K562 (cell line): Measurements from ENCODE around the gene FAM118B. TPM values are rescaled to one million over a fixed set of nuclear protein-coding genes. Genes with fewer than 3 reads are reported as not detected.

Experiments
- ATAC-seq: fragments of 200-7000 bp; cut with Tn5 transposase; 3 replicates; pipeline ENCODE4 v1.9.1; 2020; ENCODE audit warnings: moderate library complexity
- BruUV-seq: library from RNA; stranded (reverse); fragments of 400-500 nt; replicated peaks from 2 replicates; lab custom pipeline; 2021; lab: Mats Ljungman, UMichigan
- CTCF ChIA-PET: fragments of 300-600 bp; formaldehyde crosslinking; extraction: SDS; loops from one replicate; lab custom pipeline; 2021; ENCODE audit warnings: low intra/inter-chr PET ratio; lab: Yijun Ruan, JAX
- POLR2A ChIA-PET: fragments of 300-600, 350-650 bp; sonication (Branson Sonifier 250); formaldehyde crosslinking; extraction: SDS; loops from one replicate; lab custom pipeline; 2021; ENCODE audit warnings: antibody characterized with exemption, inconsistent platforms; lab: Yijun Ruan, JAX
- DNase-seq, 4 experiments: peaks; one replicate each; pipeline versions ENCODE4 v3.0.0 to v3.0.0-alpha.2; 2011 to 2018; ENCODE audit warnings: low spot score in 3 of 4, mixed read lengths in 3 of 4; ENCODE audit errors: extremely low read depth in 1 of 4
- FAIRE-seq: peaks from 2 replicates; lab custom pipeline; 2011; peaks lifted over from hg19 to GRCh38; lab: Jason Lieb, UNC
- H2AFZ ChIP-seq: 2 replicates; pipeline ENCODE4 v1.6.0; 2011; ENCODE audit warnings: low read depth, low read length, control low read depth, inconsistent platforms
- H3K27ac ChIP-seq: fragments of 200-600 bp; 3 replicates; pipeline ENCODE4 v1.8.0; 2011; ENCODE audit warnings: low read depth, mild to moderate bottlenecking, control low read depth, inconsistent platforms, low read length, moderate library complexity, mixed read lengths; ENCODE audit errors: extremely low read depth
- H3K27me3 ChIP-seq, 2 experiments: fragments of 300-600 bp in 1 of 2; 2 replicates in 1 of 2; 3 replicates in 1 of 2; pipeline versions ENCODE4 v1.6.0 to v1.8.0; 2011; ENCODE audit warnings: inconsistent platforms in 2 of 2, low read length in 2 of 2, mild to moderate bottlenecking in 1 of 2, mixed read lengths in 1 of 2, moderate library complexity in 1 of 2; ENCODE audit not compliant: control insufficient read depth in 2 of 2, insufficient read depth in 2 of 2
- H3K36me3 ChIP-seq: fragments of 300-600 bp; 3 replicates; pipeline ENCODE4 v1.8.0; 2011; ENCODE audit warnings: mild to moderate bottlenecking, low read length, inconsistent platforms; ENCODE audit not compliant: control insufficient read depth, insufficient read depth
- H3K4me1 ChIP-seq, 2 experiments: fragments of 200-600 bp in 1 of 2; replicated peaks in 1 of 2; 2 replicates in 1 of 2; 3 replicates in 1 of 2; pipeline versions ENCODE4 v1.5.1 to v1.8.0; 2011; ENCODE audit warnings: inconsistent platforms in 2 of 2, low read length in 2 of 2, mild to moderate bottlenecking in 1 of 2, mixed read lengths in 1 of 2, moderate library complexity in 1 of 2; ENCODE audit not compliant: control insufficient read depth in 2 of 2, insufficient read depth in 2 of 2
- H3K4me2 ChIP-seq: 2 replicates; pipeline ENCODE4 v1.6.1; 2011; ENCODE audit warnings: low read length, control low read depth, inconsistent platforms, mixed read lengths; ENCODE audit not compliant: insufficient read depth
- H3K4me3 ChIP-seq: fragments of 200-600 bp; sonication (generic), shearing (Covaris generic); 2 replicates; pipeline ENCODE4 v1.5.1; 2016; ENCODE audit warnings: control low read depth, inconsistent platforms
- H3K79me2 ChIP-seq: fragments of 200-600 bp; 3 replicates; pipeline ENCODE4 v1.8.0; 2011; ENCODE audit warnings: low read length, inconsistent platforms; ENCODE audit not compliant: control insufficient read depth, insufficient read depth
- H3K9ac ChIP-seq, 2 experiments: 2 replicates each; pipeline versions ENCODE4 v1.6.0 to v1.6.1; 2011; ENCODE audit warnings: low read depth in 2 of 2, low read length in 2 of 2, control low read depth in 1 of 2, inconsistent platforms in 1 of 2, mild to moderate bottlenecking in 1 of 2, mixed read lengths in 1 of 2; ENCODE audit not compliant: insufficient read depth in 1 of 2
- H3K9me1 ChIP-seq: one replicate; pipeline ENCODE4 v1.6.0; 2011; ENCODE audit warnings: inconsistent platforms, mild to moderate bottlenecking, low read length, moderate library complexity; ENCODE audit not compliant: control insufficient read depth, insufficient read depth
- H3K9me3 ChIP-seq: replicated peaks from 2 replicates; pipeline ENCODE4 v1.5.1; 2011; ENCODE audit warnings: low read depth, low read length, inconsistent platforms; ENCODE audit not compliant: control insufficient read depth, insufficient read depth
- H4K20me1 ChIP-seq: replicated peaks from 2 replicates; pipeline ENCODE4 v1.6.1; 2011; ENCODE audit warnings: low read length, inconsistent platforms, mixed read lengths; ENCODE audit not compliant: control insufficient read depth, insufficient read depth
- GABPB1 ChIP-seq: sonication (generic); formaldehyde crosslinking; IDR thresholded peaks from 2 replicates; pipeline ENCODE4 v1.8.0; 2022; ENCODE audit warnings: mild to moderate bottlenecking, missing genetic modification reagents
- LCOR ChIP-seq: sonication (generic); formaldehyde crosslinking; IDR thresholded peaks from 2 replicates; pipeline ENCODE4 v1.8.0; 2022; ENCODE audit warnings: mild to moderate bottlenecking, missing genetic modification reagents
- MLX ChIP-seq, 2 experiments: fragments of 450-650 bp in 1 of 2; sonication (generic) in 1 of 2; formaldehyde crosslinking; conservative IDR thresholded peaks; 2 replicates each; pipeline versions ENCODE4 v1.4.0 to v1.8.1; 2020 to 2022; ENCODE audit warnings: mild to moderate bottlenecking in 1 of 2, missing genetic modification reagents in 1 of 2
- MYBL2 ChIP-seq, 2 experiments: fragments of 450-650 bp in 1 of 2; sonication (generic) in 1 of 2; formaldehyde crosslinking in 1 of 2; IDR thresholded peaks; 2 replicates each; pipeline versions ENCODE4 v1.6.1 to v1.8.1; 2017 to 2022; ENCODE audit warnings: borderline replicate concordance in 1 of 2, inconsistent platforms in 1 of 2, low read depth in 1 of 2, mild to moderate bottlenecking in 1 of 2, missing genetic modification reagents in 1 of 2, moderate library complexity in 1 of 2
- NELFE ChIP-seq: IDR thresholded peaks from 2 replicates; pipeline ENCODE4 v1.6.1; 2011; ENCODE audit warnings: mild to moderate bottlenecking; ENCODE audit not compliant: insufficient read depth, insufficient read length
- PREB ChIP-seq: sonication (generic); formaldehyde crosslinking; IDR thresholded peaks from 2 replicates; pipeline ENCODE4 v1.8.1; 2023; ENCODE audit warnings: mild to moderate bottlenecking, missing genetic modification reagents
- SMARCE1 ChIP-seq: fragments of 450-650 bp; IDR thresholded peaks from 2 replicates; pipeline ENCODE4 v1.7.1; 2016; ENCODE audit warnings: mild to moderate bottlenecking
- ZNF212 ChIP-seq: fragments of 450-650 bp; formaldehyde crosslinking; IDR thresholded peaks from 2 replicates; pipeline ENCODE4 v1.4.0; 2020; ENCODE audit warnings: mild to moderate bottlenecking
- ZNF3 ChIP-seq: fragments of 250-450 bp; sonication (Bioruptor Pico); IDR thresholded peaks from 2 replicates; pipeline ENCODE4 v1.5.0; 2021; ENCODE audit warnings: mild to moderate bottlenecking, moderate library complexity
- ZNF311 ChIP-seq: fragments of 250-450 bp; sonication (Bioruptor Pico); IDR thresholded peaks from 2 replicates; pipeline ENCODE4 v1.4.0; 2020; ENCODE audit warnings: mild to moderate bottlenecking, moderate library complexity
- WGBS: fragments of 100-300 bp; shearing (Covaris generic); methylation state at CpG from one replicate; pipeline ENCODE4 v1.1.6; 2016; ENCODE audit warnings: low coverage, mixed read lengths; ENCODE audit not compliant: insufficient coverage; ENCODE audit errors: missing lambda C conversion rate; 5-methylcytosine and 5-hydroxymethylcytosine counted together
- in situ Hi-C: fragments of 300-500 bp; cut with MboI; formaldehyde crosslinking; loops from 4 replicates; pipeline ENCODE4 v1.15.0; 2018; ENCODE audit warnings: inconsistent platforms, mixed read lengths
- intact Hi-C: fragments of 100-400 bp; cut with micrococcal nuclease; formaldehyde crosslinking; loops from 2 replicates; pipeline ENCODE4 v1.14.2; 2022
- polyA plus RNA-seq, 8 experiments: library from polyadenylated mRNA; depleted of rRNA in 4 of 8; stranded (reverse) in 5 of 8; unstranded in 3 of 8; fragments of >200 nt; fragmentation: Nextera tagmentation in 2 of 8; fragmentation: Illumina TruSeq in 1 of 8; extraction: Ambion mirVana in 2 of 8; extraction: Trizol in 1 of 8; gene quantifications; 2 replicates each; pipeline versions ENCODE4 v1.2.1 to v1.2.3, GENCODE V29; 2011 to 2014; ENCODE audit warnings: inconsistent platforms in 1 of 8, missing spikeins in 1 of 8
- total RNA-seq, 7 experiments: library from RNA; depleted of rRNA in 6 of 7; stranded (reverse); fragments of >200 nt in 6 of 7; fragmentation: Illumina TruSeq in 2 of 7; extraction: Trizol in 2 of 7; gene quantifications; 2 replicates each; pipeline versions ENCODE4 v1.2.1 to v1.2.3, GENCODE V29; 2011 to 2021; ENCODE audit warnings: low replicate concordance in 1 of 7
- TF ChIP-seq, protein P1 (sequence below): fragments of 200-800 bp; sonication (Bioruptor generic); IDR thresholded peaks from 2 replicates; pipeline ENCODE4 v1.6.1; 2016; ENCODE audit warnings: missing genetic modification characterization, missing compliant biosample characterization
- TF ChIP-seq, protein P2 (sequence below): sonication (generic); IDR thresholded peaks from 2 replicates; pipeline ENCODE4 v1.6.1; 2016

The FAM118B gene
- total and polyA plus RNA-seq, 9 of the 15 experiments (the other 6 are each of a cell fraction or from before 2014, with no cell fraction given), result 12.0 to 49.0 (median 22.1) TPM

- POLR2A ChIA-PET, result interaction anchor here (1.0 kb wide), 1 partner anchor 12 kb away, joined by 3 read pairs; no protein-coding TSS in a partner anchor
- Histone ChIP-seq H3K4me1 (no peaks in the 10 kb centered on the region), H3K9me3 (no peaks in the 10 kb centered on the region), H3K27ac (no peak overlapping the region), H3K36me3 (peaks cover 42% of the 10 kb centered on the region; the same call in 2 of the 3 replicates), H3K79me2 (no peaks in the 10 kb centered on the region), H2AFZ (no peak overlapping the region), H3K9ac (no peak overlapping the region), H3K4me2 (no peak overlapping the region), H3K9me1 (no peaks in the 10 kb centered on the region), H3K27me3 (no peaks in the 10 kb centered on the region), H3K4me3 (no peak overlapping the region), H4K20me1 (no peaks in the 10 kb centered on the region)
- ATAC-seq (no peak), FAIRE-seq (no peak), DNase-seq (no peak)
- 91% methylated on average over 2 of the region's 2 CpGs for WGBS
- BruUV-seq, result no TSS peak
- intact Hi-C loops (no loop called here), in situ Hi-C loops (no loop called here)
- no peak for TF ChIP-seq GABPB1 (CRISPR knock-in tag)
- no peak for TF ChIP-seq ZNF3 (CRISPR knock-in tag)
- TF ChIP-seq MLX (CRISPR knock-in tag; conservative IDR thresholded peaks at IDR 0.05), result no peak
- TF ChIP-seq MYBL2 (IDR thresholded peaks at IDR 0.05; ENCODE audit: low read depth), result no peak
- no peak for TF ChIP-seq MYBL2 (CRISPR knock-in tag; IDR thresholded peaks at IDR 0.05; ENCODE audit: borderline replicate concordance)
- TF ChIP-seq ZNF311 (CRISPR knock-in tag), result no peak
- TF ChIP-seq NELFE, result no peak
- TF ChIP-seq PREB (CRISPR knock-in tag), result no peak
- no peak for TF ChIP-seq SMARCE1
- TF ChIP-seq, protein P1, sequence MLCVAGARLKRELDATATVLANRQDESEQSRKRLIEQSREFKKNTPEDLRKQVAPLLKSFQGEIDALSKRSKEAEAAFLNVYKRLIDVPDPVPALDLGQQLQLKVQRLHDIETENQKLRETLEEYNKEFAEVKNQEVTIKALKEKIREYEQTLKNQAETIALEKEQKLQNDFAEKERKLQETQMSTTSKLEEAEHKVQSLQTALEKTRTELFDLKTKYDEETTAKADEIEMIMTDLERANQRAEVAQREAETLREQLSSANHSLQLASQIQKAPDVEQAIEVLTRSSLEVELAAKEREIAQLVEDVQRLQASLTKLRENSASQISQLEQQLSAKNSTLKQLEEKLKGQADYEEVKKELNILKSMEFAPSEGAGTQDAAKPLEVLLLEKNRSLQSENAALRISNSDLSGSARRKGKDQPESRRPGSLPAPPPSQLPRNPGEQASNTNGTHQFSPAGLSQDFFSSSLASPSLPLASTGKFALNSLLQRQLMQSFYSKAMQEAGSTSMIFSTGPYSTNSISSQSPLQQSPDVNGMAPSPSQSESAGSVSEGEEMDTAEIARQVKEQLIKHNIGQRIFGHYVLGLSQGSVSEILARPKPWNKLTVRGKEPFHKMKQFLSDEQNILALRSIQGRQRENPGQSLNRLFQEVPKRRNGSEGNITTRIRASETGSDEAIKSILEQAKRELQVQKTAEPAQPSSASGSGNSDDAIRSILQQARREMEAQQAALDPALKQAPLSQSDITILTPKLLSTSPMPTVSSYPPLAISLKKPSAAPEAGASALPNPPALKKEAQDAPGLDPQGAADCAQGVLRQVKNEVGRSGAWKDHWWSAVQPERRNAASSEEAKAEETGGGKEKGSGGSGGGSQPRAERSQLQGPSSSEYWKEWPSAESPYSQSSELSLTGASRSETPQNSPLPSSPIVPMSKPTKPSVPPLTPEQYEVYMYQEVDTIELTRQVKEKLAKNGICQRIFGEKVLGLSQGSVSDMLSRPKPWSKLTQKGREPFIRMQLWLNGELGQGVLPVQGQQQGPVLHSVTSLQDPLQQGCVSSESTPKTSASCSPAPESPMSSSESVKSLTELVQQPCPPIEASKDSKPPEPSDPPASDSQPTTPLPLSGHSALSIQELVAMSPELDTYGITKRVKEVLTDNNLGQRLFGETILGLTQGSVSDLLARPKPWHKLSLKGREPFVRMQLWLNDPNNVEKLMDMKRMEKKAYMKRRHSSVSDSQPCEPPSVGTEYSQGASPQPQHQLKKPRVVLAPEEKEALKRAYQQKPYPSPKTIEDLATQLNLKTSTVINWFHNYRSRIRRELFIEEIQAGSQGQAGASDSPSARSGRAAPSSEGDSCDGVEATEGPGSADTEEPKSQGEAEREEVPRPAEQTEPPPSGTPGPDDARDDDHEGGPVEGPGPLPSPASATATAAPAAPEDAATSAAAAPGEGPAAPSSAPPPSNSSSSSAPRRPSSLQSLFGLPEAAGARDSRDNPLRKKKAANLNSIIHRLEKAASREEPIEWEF (CRISPR knock-in tag), result no peak
- TF ChIP-seq, protein P2, sequence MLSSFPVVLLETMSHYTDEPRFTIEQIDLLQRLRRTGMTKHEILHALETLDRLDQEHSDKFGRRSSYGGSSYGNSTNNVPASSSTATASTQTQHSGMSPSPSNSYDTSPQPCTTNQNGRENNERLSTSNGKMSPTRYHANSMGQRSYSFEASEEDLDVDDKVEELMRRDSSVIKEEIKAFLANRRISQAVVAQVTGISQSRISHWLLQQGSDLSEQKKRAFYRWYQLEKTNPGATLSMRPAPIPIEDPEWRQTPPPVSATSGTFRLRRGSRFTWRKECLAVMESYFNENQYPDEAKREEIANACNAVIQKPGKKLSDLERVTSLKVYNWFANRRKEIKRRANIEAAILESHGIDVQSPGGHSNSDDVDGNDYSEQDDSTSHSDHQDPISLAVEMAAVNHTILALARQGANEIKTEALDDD, result no peak
- TF ChIP-seq LCOR (CRISPR knock-in tag), result no peak
- TF ChIP-seq ZNF212, result no peak
- CTCF ChIA-PET, result no interaction called here
Observed at GRCh38 chr11:126246636-126247035, 35.1 kb downstream of the FAM118B start.
